GM10266 (cell line): Measurements from ENCODE around the gene PPIB.
"Not testable (repeated sequence)": the region's sequence is repeated elsewhere in the genome, so short reads cannot be mapped to it uniquely, and the experiment has no call there.

ENCODE experiments used
- DNase-seq: peaks from one replicate; pipeline ENCODE4 v3.0.0; 2012; ENCODE audit errors: extremely low spot score
- CTCF ChIP-seq: IDR thresholded peaks from 2 replicates; pipeline ENCODE4 v1.5.1; 2012; ENCODE audit warnings: mild to moderate bottlenecking, low read depth; ENCODE audit not compliant: control insufficient read depth, insufficient read depth; ENCODE audit errors: missing control alignments

The PPIB gene

GRCh38 chr15:64125978-64126377, 36.8 kb downstream of the PPIB start:
- no peak for TF ChIP-seq CTCF

GRCh38 chr15:64122936-64123351, 39.9 kb downstream of the PPIB start:
- no peak for TF ChIP-seq CTCF
- no peak for DNase-seq

More at GRCh38 chr15:64125978-64126377, 36.8 kb downstream of the PPIB start:
- DNase-seq: no peak

- no peak for DNase-seq
- no peak for TF ChIP-seq CTCF
Measured at GRCh38 chr15:64122444-64122843, 40.4 kb downstream of the PPIB start.

GRCh38 chr15:64121614-64122013, 41.2 kb downstream of the PPIB start:
- DNase-seq: no peak
- TF ChIP-seq CTCF: no peak

GRCh38 chr15:64120322-64120721, 42.5 kb downstream of the PPIB start:
- not testable (repeated sequence) for DNase-seq

GRCh38 chr15:64117759-64118487, 44.9 kb downstream of the PPIB start:
- no peak for DNase-seq
- no peak for TF ChIP-seq CTCF

GRCh38 chr15:64112904-64113303, 49.9 kb downstream of the PPIB start:
- no peak for DNase-seq
- no peak for TF ChIP-seq CTCF
